ENCODE results near the gene SYCP3.

The SYCP3 gene

DNA sequence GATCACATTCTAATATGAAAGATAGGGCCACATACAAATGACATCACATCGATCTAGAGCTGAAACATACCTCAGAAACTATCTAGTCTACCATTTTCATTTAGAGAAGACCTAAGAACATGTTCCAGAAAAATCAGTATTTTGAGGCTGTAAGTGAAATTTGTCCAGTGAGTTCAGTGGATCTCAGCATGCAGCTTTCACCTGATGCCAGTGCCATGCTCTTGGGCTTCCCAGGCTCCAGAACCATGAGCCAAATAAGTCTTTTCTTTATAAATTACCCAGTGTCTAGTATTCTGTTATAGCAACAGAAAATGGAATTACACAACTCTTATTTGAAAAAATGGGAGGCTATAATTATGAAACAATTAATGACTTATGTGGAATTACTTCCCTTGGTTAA, 32.9 kb downstream of the SYCP3 start:
- TF ChIP-seq, protein P1, sequence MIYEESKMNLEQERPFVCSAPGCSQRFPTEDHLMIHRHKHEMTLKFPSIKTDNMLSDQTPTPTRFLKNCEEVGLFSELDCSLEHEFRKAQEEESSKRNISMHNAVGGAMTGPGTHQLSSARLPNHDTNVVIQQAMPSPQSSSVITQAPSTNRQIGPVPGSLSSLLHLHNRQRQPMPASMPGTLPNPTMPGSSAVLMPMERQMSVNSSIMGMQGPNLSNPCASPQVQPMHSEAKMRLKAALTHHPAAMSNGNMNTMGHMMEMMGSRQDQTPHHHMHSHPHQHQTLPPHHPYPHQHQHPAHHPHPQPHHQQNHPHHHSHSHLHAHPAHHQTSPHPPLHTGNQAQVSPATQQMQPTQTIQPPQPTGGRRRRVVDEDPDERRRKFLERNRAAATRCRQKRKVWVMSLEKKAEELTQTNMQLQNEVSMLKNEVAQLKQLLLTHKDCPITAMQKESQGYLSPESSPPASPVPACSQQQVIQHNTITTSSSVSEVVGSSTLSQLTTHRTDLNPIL (CRISPR knock-in tag; IDR thresholded peaks at IDR 0.05; ENCODE audit: low read depth): no peak
- TF ChIP-seq GLIS3 (CRISPR knock-in tag; IDR thresholded peaks at IDR 0.05): no peak
- no peak for TF ChIP-seq ESRRG (CRISPR knock-in tag; IDR thresholded peaks at IDR 0.05)
- no peak for TF ChIP-seq SNAI2 (CRISPR knock-in tag; IDR thresholded peaks at IDR 0.05)
- TF ChIP-seq ISL1 (CRISPR knock-in tag; IDR thresholded peaks at IDR 0.05): no peak
- no peak for TF ChIP-seq TCF4 (CRISPR knock-in tag; IDR thresholded peaks at IDR 0.05; ENCODE audit: borderline replicate concordance)
- TF ChIP-seq PATZ1 (CRISPR knock-in tag; IDR thresholded peaks at IDR 0.05; ENCODE audit: borderline replicate concordance): no peak
- TF ChIP-seq, protein P2, sequence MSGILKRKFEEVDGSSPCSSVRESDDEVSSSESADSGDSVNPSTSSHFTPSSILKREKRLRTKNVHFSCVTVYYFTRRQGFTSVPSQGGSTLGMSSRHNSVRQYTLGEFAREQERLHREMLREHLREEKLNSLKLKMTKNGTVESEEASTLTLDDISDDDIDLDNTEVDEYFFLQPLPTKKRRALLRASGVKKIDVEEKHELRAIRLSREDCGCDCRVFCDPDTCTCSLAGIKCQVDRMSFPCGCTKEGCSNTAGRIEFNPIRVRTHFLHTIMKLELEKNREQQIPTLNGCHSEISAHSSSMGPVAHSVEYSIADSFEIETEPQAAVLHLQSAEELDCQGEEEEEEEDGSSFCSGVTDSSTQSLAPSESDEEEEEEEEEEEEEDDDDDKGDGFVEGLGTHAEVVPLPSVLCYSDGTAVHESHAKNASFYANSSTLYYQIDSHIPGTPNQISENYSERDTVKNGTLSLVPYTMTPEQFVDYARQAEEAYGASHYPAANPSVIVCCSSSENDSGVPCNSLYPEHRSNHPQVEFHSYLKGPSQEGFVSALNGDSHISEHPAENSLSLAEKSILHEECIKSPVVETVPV (CRISPR knock-in tag; IDR thresholded peaks at IDR 0.05): no peak
- TF ChIP-seq ZC3H10 (CRISPR knock-in tag; IDR thresholded peaks at IDR 0.05): no peak
- TF ChIP-seq OSR1 (CRISPR knock-in tag; IDR thresholded peaks at IDR 0.05): no peak
- TF ChIP-seq ZNF565 (CRISPR knock-in tag; conservative IDR thresholded peaks at IDR 0.05; ENCODE audit: low read depth): no peak
- TF ChIP-seq ZNF70 (CRISPR knock-in tag; IDR thresholded peaks at IDR 0.05): no peak
- no peak for TF ChIP-seq BACH2 (CRISPR knock-in tag; IDR thresholded peaks at IDR 0.05; ENCODE audit: borderline replicate concordance)
- TF ChIP-seq PPARA (CRISPR knock-in tag; IDR thresholded peaks at IDR 0.05; ENCODE audit: borderline replicate concordance): no peak
- no peak for TF ChIP-seq TSHZ2 (CRISPR knock-in tag; IDR thresholded peaks at IDR 0.05)
- no peak for ATAC-seq

GRCh38 chr12:101703487-101703886, 35.8 kb downstream of the SYCP3 start:
- ATAC-seq: no peak
- no peak for TF ChIP-seq ISL1 (CRISPR knock-in tag; IDR thresholded peaks at IDR 0.05)
- TF ChIP-seq, protein P1 (CRISPR knock-in tag; IDR thresholded peaks at IDR 0.05; ENCODE audit: low read depth): no peak
- no peak for TF ChIP-seq PPARA (CRISPR knock-in tag; IDR thresholded peaks at IDR 0.05; ENCODE audit: borderline replicate concordance)
- TF ChIP-seq RARB (CRISPR knock-in tag; IDR thresholded peaks at IDR 0.05): no peak
- no peak for TF ChIP-seq ZNF565 (CRISPR knock-in tag; conservative IDR thresholded peaks at IDR 0.05; ENCODE audit: low read depth)
- TF ChIP-seq, protein P2 (CRISPR knock-in tag; IDR thresholded peaks at IDR 0.05): no peak
- no peak for TF ChIP-seq ESRRG (CRISPR knock-in tag; IDR thresholded peaks at IDR 0.05)
- TF ChIP-seq BACH2 (CRISPR knock-in tag; IDR thresholded peaks at IDR 0.05; ENCODE audit: borderline replicate concordance): no peak
- TF ChIP-seq OSR1 (CRISPR knock-in tag; IDR thresholded peaks at IDR 0.05): no peak
- TF ChIP-seq, protein P3, sequence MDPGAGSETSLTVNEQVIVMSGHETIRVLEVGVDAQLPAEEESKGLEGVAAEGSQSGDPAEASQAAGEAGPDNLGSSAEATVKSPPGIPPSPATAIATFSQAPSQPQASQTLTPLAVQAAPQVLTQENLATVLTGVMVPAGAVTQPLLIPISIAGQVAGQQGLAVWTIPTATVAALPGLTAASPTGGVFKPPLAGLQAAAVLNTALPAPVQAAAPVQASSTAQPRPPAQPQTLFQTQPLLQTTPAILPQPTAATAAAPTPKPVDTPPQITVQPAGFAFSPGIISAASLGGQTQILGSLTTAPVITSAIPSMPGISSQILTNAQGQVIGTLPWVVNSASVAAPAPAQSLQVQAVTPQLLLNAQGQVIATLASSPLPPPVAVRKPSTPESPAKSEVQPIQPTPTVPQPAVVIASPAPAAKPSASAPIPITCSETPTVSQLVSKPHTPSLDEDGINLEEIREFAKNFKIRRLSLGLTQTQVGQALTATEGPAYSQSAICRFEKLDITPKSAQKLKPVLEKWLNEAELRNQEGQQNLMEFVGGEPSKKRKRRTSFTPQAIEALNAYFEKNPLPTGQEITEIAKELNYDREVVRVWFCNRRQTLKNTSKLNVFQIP (CRISPR knock-in tag; IDR thresholded peaks at IDR 0.05; ENCODE audit: borderline replicate concordance, low read depth): no peak
- TF ChIP-seq TCF4 (CRISPR knock-in tag; IDR thresholded peaks at IDR 0.05; ENCODE audit: borderline replicate concordance): no peak
- TF ChIP-seq ZNF70 (CRISPR knock-in tag; IDR thresholded peaks at IDR 0.05): no peak
- TF ChIP-seq SNAI2 (CRISPR knock-in tag; IDR thresholded peaks at IDR 0.05): no peak
- TF ChIP-seq TOX (CRISPR knock-in tag; IDR thresholded peaks at IDR 0.05; ENCODE audit: borderline replicate concordance): no peak
- no peak for TF ChIP-seq PATZ1 (CRISPR knock-in tag; IDR thresholded peaks at IDR 0.05; ENCODE audit: borderline replicate concordance)
- no peak for TF ChIP-seq CSDC2 (CRISPR knock-in tag; IDR thresholded peaks at IDR 0.05)
- TF ChIP-seq ZFP3 (CRISPR knock-in tag; IDR thresholded peaks at IDR 0.05): no peak
- TF ChIP-seq ZNF8 (CRISPR knock-in tag; IDR thresholded peaks at IDR 0.05): no peak
